ENCODE results near the gene ERBB3.
A peak's percentile ranks its signal among the peaks of the same experiment; 100 is the strongest.
"Not testable (repeated sequence)": the region's sequence is repeated elsewhere in the genome, so short reads cannot be mapped to it uniquely, and the experiment has no call there.

The ERBB3 gene
- total RNA-seq: 1.4 to 34.8 reads per million in 2 donors

DNA sequence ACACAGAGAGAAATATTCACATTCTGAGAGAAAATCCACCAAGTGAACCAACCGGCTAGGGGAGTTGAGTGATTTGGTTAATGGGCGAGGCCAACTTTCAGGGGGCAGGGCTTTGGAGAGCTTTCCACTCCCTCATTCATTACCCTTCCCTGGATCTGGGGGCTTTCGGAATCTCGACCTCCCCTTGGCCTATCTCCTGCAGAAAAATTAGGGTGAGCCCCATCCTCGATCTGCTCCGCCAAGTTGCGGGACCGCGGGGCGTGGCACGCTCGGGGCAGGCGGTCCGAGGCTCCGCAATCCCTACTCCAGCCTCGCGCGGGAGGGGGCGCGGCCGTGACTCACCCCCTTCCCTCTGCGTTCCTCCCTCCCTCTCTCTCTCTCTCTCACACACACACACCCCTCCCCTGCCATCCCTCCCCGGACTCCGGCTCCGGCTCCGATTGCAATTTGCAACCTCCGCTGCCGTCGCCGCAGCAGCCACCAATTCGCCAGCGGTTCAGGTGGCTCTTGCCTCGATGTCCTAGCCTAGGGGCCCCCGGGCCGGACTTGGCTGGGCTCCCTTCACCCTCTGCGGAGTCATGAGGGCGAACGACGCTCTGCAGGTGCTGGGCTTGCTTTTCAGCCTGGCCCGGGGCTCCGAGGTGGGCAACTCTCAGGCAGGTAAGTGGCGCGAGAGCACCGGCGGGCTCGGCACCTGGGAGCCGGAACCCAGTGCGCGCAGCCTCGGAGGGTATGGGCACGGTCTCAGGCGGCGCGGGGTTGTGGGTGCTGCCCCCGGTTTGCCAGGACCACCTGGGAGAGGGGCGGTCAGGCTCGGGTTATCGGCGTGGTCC, at the start of gene ERBB3:
ERBB3 (plus strand) TSS at position 443 of the 833 bp plus-strand sequence; CDS start at position 579, 136 bp downstream.
- peak; percentile 56 for DNase-seq

DNA sequence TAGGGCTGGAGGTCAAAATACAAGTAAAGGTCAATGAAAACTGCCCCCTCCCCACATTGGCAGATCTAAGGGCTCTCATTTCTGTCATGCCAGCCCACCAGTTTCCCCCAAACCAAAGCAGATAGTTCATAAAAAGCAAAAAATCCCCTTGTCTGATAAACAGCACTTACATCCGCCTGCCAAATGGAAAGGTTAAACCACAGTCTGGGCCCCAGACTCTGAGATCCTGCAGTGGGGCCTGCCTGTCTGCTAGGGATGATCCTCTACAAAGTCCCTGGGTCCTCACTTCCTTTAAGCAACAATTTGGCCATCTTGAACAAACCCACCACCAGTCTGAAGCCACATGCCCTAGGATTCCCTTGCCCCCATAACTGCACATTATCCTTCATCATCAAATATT, 48.0 kb upstream of the ERBB3 start:
- no peak for DNase-seq

DNA sequence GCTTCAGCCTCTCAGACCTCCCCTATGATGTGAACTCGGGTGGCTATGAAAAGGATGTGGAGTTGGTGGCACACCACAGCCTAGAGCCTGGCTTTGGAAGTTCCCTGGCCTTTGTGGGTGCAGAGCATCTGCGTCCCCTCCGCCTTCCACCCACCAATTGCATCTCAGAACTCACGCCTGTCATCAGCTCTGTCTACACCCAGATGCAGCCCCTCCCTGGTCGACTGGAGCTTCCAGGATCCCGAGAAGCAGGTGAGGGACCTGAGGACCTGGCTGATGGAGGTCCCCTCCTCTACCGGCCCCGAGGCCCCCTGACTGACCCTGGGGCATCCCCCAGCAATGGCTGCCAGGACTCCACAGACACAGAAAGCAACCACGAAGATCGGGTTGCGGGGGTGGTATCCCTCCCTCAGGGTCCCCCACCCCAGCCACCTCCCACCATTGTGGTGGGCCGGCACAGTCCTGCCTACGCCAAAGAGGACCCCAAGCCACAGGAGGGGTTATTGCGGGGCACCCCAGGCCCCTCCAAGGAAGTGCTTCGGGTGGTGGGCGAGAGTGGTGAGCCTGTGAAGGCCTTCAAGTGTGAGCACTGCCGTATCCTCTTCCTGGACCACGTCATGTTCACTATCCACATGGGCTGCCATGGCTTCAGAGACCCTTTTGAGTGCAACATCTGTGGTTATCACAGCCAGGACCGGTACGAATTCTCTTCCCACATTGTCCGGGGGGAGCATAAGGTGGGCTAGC, 45.2 kb upstream of the ERBB3 start:
- no peak for DNase-seq

DNA sequence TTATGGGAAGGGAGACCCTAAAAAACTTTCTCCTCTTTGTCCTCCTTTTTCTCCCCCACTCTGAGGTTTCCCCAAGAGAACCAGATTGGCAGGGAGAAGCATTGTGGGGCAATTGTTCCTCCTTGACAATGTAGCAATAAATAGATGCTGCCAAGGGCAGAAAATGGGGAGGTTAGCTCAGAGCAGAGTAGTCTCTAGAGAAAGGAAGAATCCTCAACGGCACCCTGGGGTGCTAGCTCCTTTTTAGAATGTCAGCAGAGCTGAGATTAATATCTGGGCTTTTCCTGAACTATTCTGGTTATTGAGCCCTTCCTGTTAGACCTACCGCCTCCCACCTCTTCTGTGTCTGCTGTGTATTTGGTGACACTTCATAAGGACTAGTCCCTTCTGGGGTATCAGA, 42.8 kb upstream of the ERBB3 start:
- no peak for DNase-seq

- DNase-seq: no peak
Measured at GRCh38 chr12:56038022-56038655, 41.8 kb upstream of the ERBB3 start.

GRCh38 chr12:56040151-56040550, 39.8 kb upstream of the ERBB3 start:
- no peak for DNase-seq

- no peak for DNase-seq
Measured at GRCh38 chr12:56040963-56041551, 38.9 kb upstream of the ERBB3 start.

GRCh38 chr12:56041552-56042429, 38.2 kb upstream of the ERBB3 start, which contains the start of gene RPS26:
TSS of gene RPS26 (plus strand) at chr12:56041918. CDS start at chr12:56042167, 249 bp downstream.
- peak; percentile 85 for DNase-seq

- not testable (repeated sequence) for DNase-seq
Measured at GRCh38 chr12:56042430-56042813, 37.5 kb upstream of the ERBB3 start.

DNA sequence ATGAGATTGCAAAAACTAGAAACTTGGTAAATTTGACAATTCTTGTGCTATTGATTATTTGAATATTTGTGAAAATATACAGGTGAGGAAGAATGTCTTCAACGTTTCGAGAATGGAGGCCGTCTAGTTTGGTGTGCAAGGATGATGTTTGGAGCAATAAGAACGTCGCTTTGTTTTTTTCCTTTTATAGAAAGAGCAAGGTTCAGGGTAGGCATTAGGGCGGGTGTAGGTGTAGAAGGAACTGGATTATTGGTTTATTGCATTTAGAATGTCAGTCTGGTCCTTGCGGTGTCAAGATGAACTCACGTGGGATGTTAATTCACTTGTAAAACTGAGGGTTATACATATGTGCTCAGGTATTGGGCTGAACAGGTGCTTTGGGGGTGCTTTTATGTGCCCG, 37.1 kb upstream of the ERBB3 start:
- no peak for DNase-seq

GRCh38 chr12:56046027-56046780, 33.8 kb upstream of the ERBB3 start:
- DNase-seq: no peak

- DNase-seq: no peak
Measured at GRCh38 chr12:56053407-56053893, 26.5 kb upstream of the ERBB3 start.

DNA sequence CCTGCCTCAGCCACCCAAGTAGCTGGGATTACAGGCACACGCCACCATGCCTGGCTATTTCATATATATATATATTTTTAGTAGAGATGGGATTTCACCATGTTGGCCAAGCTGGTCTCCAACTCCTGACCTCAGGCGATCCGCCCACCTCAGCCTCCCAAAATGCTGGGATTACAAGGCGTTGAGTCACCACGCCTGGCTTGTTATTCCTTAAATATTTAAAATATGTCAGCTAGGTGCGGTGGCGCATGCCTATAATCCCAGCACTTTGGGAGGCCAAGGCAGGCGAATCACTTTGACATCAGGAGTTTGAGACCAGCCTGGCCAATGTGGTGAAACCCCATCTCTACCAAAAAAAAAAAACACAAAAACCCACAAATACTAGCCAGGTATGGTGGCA, 20.0 kb upstream of the ERBB3 start:
- DNase-seq: not testable (repeated sequence)

GRCh38 chr12:56061982-56062381, 18.0 kb upstream of the ERBB3 start:
- no peak for DNase-seq

DNA sequence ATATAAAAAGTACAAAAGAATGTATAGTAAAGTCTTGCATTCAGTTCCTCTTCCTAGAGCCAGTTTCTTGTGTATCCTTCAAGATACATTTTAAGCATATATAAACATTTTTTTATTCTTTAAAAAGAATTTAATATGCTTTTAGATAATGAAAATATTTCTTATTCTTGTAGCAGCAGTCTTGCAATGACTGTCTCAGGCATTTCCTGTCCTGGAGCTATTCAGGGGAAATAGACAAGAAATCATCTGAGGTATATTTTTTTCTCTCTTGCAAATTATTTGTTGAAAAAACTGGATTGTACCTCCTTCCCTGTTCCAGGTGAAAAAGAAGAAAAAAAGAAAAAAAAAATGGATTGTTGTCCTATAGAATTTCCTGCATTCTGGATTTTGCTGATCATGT, 17.0 kb upstream of the ERBB3 start:
- no peak for DNase-seq

- no peak for DNase-seq
Measured at GRCh38 chr12:56071648-56072047, 8.3 kb upstream of the ERBB3 start.

DNA sequence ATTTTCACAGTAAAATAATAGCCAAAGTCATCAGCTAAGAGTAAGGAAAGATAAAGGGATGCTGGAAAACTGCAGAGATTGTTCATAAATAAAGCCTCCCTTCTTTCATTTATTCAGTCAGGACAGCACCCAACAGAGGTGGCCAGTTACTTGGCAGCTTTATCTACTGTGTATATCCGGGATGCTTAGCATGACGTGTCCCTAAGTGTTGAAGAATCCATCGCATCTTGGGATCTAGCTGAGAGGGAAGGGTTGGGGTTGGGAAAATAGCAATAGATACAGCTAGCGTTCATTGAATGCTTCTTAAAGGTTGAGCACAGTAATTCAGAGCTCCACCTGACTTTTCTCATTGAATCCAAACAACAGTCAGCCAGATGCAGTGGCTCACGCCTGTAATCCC, 5.6 kb upstream of the ERBB3 start:
- no peak for DNase-seq

DNA sequence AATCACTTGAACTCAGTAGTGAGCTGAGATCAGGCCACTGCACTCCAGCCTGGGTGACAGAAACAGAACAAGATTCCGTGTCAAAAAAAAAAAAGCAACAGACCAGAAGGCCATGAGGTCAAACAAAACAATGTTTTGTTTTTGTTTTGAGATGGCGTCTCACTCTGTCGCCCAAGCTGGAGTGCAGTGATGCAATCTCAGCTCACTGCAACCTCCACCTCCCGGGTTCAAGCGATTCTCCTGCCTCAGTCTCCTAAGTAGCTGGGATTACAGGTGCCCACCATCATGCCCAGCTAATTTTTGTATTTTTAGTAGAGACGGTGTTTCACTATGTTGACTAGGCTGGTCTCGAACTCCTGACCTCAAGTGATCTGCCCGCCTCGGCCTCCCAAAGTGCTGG, 2.0 kb upstream of the ERBB3 start:
- DNase-seq: not testable (repeated sequence)

- DNase-seq: no peak
Measured at GRCh38 chr12:56078427-56078826, 1.5 kb upstream of the ERBB3 start.

DNA sequence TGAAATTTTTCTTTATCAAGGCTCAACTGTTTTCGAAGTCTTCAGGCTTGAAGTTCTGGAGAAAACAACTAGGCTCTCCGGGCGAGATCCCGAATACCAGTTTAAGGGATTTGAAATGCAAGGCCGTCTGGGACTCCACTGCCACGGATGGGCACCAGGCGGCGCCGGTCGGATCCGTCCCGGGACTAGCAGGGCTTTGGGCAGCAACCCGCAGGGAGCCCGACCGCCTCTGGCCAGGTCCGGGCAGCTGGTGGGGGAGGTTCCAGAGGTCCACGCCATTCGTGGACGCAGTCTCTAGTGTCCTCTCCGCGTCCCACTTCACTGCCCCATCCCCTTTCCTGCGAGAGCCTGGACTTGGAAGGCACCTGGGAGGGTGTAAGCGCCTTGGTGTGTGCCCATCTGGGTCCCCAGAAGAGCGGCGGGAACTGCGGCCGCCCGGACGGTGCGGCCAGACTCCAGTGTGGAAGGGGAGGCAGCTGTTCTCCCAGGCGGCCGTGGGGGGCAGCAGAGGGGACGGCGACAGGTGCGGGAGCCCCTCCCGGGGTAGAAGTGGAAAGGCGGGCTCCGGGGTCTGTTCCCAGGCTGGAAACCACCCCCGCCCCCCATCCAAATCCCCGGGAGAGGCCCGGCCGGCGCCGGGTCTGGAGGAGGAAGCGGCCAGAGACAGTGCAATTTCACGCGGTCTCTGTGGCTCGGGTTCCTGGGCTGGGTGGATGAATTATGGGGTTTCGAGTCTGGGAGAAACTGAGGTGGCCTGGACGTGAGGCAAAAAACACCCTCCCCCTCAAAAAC, 838 bp upstream of the ERBB3 start:
- peak; percentile 48 for DNase-seq

All from T-helper 9 cell (primary cell).